ENCODE results near the gene TMEM63A.

TMEM63A gene

GRCh38 chr1:225890346-225891228 lies 8.4 kb upstream of the TMEM63A start:
- Histone ChIP-seq H3K4me1 (ENCODE audit: insufficient read depth, low read length) (no peaks in the 10 kb centered on the region), H3K27ac (ENCODE audit: low read length) (no peak overlapping the region), H3K36me3 (ENCODE audit: insufficient read depth, low read length) (no peaks in the 10 kb centered on the region), H4K20me1 (ENCODE audit: insufficient read depth, low read length) (no peaks in the 10 kb centered on the region), H3K9ac (ENCODE audit: low read depth, low read length) (no peak overlapping the region), H3K9me3 (ENCODE audit: insufficient read depth, low read length, severe bottlenecking) (no peaks in the 10 kb centered on the region), H2AFZ (ENCODE audit: low read depth, low read length) (no peak overlapping the region), H3K4me2 (ENCODE audit: insufficient read depth, low read length) (no peak overlapping the region), H3K4me3 (ENCODE audit: low read depth in 1 of 2, low read length in 2 of 2) (no peak overlapping the region), H3K79me2 (ENCODE audit: insufficient read depth, low read length) (no peaks in the 10 kb centered on the region), H3K27me3 (ENCODE audit: insufficient read depth, low read length, poor library complexity) (no peaks in the 10 kb centered on the region)
- no peak for DNase-seq
- no peak for TF ChIP-seq EZH2 (IDR thresholded peaks at IDR 0.05; ENCODE audit: borderline replicate concordance, low read depth, low read length, severe bottlenecking)
- TF ChIP-seq, protein P1, sequence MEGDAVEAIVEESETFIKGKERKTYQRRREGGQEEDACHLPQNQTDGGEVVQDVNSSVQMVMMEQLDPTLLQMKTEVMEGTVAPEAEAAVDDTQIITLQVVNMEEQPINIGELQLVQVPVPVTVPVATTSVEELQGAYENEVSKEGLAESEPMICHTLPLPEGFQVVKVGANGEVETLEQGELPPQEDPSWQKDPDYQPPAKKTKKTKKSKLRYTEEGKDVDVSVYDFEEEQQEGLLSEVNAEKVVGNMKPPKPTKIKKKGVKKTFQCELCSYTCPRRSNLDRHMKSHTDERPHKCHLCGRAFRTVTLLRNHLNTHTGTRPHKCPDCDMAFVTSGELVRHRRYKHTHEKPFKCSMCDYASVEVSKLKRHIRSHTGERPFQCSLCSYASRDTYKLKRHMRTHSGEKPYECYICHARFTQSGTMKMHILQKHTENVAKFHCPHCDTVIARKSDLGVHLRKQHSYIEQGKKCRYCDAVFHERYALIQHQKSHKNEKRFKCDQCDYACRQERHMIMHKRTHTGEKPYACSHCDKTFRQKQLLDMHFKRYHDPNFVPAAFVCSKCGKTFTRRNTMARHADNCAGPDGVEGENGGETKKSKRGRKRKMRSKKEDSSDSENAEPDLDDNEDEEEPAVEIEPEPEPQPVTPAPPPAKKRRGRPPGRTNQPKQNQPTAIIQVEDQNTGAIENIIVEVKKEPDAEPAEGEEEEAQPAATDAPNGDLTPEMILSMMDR (IDR thresholded peaks at IDR 0.05; ENCODE audit: borderline replicate concordance, extremely low read depth, low read length, poor library complexity, severe bottlenecking): no peak
- ATAC-seq (ENCODE audit: insufficient read depth, low read depth): no peak

GRCh38 chr1:225889743-225890142 lies 7.6 kb upstream of the TMEM63A start:
- Histone ChIP-seq H3K9ac (ENCODE audit: low read depth, low read length) (no peak overlapping the region), H3K4me2 (ENCODE audit: insufficient read depth, low read length) (no peak overlapping the region), H3K36me3 (ENCODE audit: insufficient read depth, low read length) (no peaks in the 10 kb centered on the region), H3K4me1 (ENCODE audit: insufficient read depth, low read length) (no peaks in the 10 kb centered on the region), H2AFZ (ENCODE audit: low read depth, low read length) (no peak overlapping the region), H3K4me3 (ENCODE audit: low read depth in 1 of 2, low read length in 2 of 2) (no peak overlapping the region), H3K79me2 (ENCODE audit: insufficient read depth, low read length) (no peaks in the 10 kb centered on the region), H4K20me1 (ENCODE audit: insufficient read depth, low read length) (no peaks in the 10 kb centered on the region), H3K27ac (ENCODE audit: low read length) (no peak overlapping the region), H3K9me3 (ENCODE audit: insufficient read depth, low read length, severe bottlenecking) (no peaks in the 10 kb centered on the region), H3K27me3 (ENCODE audit: insufficient read depth, low read length, poor library complexity) (no peaks in the 10 kb centered on the region)
- DNase-seq: no peak
- ATAC-seq (ENCODE audit: insufficient read depth, low read depth): no peak
- no peak for TF ChIP-seq EZH2 (IDR thresholded peaks at IDR 0.05; ENCODE audit: borderline replicate concordance, low read depth, low read length, severe bottlenecking)
- TF ChIP-seq, protein P1 (IDR thresholded peaks at IDR 0.05; ENCODE audit: borderline replicate concordance, extremely low read depth, low read length, poor library complexity, severe bottlenecking): no peak

- H3K4me1 ChIP-seq (ENCODE audit: insufficient read depth, low read length): no peaks in the 10 kb centered on the region
- no peak within 1 kb of the TSS for H3K4me3 ChIP-seq (ENCODE audit: low read depth in 1 of 2, low read length in 2 of 2)
- H3K79me2 ChIP-seq (ENCODE audit: insufficient read depth, low read length): no peaks in the 10 kb centered on the region
- no peak within 1 kb of the TSS for H3K9ac ChIP-seq (ENCODE audit: low read depth, low read length)
- H2AFZ ChIP-seq (ENCODE audit: low read depth, low read length): no peak within 1 kb of the TSS
- ATAC-seq (ENCODE audit: insufficient read depth, low read depth) (0 out of 3 replicates have a peak, but pooled peaks have one; percentile 27), DNase-seq (no peak)
- no peaks in the 10 kb centered on the region for H3K36me3 ChIP-seq (ENCODE audit: insufficient read depth, low read length)
- H3K9me3 ChIP-seq (ENCODE audit: insufficient read depth, low read length, severe bottlenecking): no peaks in the 10 kb centered on the region
- no peaks in the 10 kb centered on the region for H4K20me1 ChIP-seq (ENCODE audit: insufficient read depth, low read length)
- no peak for TF ChIP-seq EZH2 (IDR thresholded peaks at IDR 0.05; ENCODE audit: borderline replicate concordance, low read depth, low read length, severe bottlenecking)
- TF ChIP-seq, protein P1 (IDR thresholded peaks at IDR 0.05; ENCODE audit: borderline replicate concordance, extremely low read depth, low read length, poor library complexity, severe bottlenecking): no peak
- H3K27me3 ChIP-seq (ENCODE audit: insufficient read depth, low read length, poor library complexity): no peaks in the 10 kb centered on the region
- no peak within 1 kb of the TSS for H3K27ac ChIP-seq (ENCODE audit: low read length)
- no peak within 1 kb of the TSS for H3K4me2 ChIP-seq (ENCODE audit: insufficient read depth, low read length)
Observed at GRCh38 chr1:225888898-225889601, 6.9 kb upstream of the TMEM63A start, which contains the start of gene LEFTY1. LEFTY1 (minus strand) TSS chr1:225889146; CDS start chr1:225889066, 80 bp downstream.

All from DND-41 (cell line).